GM19467 (cell line): ENCODE data around the gene C2CD3.
"Not testable (repeated sequence)": the region's sequence is repeated elsewhere in the genome, so short reads cannot be mapped to it uniquely, and the experiment has no call there.

ENCODE experiments used
- ATAC-seq: cut with Tn5 transposase; IDR thresholded peaks from one replicate; pipeline ENCODE4 v1.9.1; 2021; ENCODE audit warnings: mild to moderate bottlenecking, moderate library complexity; ENCODE audit not compliant: unreplicated experiment

Gene C2CD3

DNA sequence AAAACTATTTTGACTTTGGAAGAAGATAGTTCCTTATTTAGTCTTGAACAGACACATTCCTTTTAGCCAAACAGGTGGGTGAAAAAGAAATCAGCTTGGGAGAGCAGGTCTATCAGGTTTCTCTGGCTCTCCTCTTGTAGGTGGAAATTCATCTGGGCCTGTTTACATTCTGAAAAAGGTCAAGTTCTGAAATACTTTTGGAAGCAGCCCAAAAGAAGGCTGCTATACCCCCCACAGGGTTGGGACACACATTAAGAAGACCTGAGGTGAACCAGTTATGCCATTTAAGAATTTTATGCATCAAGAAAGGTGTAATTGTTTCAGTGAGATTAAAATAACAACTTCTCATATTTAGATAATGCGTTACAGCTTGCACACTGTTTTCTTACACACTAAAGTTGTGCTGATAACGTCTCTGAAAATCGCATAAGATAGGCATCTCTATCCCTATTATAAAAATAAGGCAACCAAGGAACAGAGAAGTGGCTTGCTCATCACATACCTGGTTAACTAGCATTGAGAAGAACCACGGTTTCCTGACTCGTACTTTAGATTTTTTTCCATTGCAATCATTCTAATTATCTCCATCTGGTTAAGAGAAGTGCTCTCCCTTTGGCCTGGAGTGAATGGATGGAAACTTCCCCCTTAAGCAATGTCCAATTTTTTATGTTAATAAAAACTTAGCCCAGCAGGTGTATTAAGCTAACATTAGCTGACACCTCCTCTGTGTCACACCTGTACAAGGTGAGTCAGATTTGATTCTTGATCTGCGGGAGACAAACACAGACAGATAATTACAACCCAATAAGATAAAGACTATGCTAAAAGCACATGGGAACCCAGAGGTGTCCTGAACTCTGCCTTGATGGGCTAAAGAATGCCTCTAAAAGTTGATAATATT lies 101.4 kb downstream of the C2CD3 start:
- no peak for ATAC-seq

DNA sequence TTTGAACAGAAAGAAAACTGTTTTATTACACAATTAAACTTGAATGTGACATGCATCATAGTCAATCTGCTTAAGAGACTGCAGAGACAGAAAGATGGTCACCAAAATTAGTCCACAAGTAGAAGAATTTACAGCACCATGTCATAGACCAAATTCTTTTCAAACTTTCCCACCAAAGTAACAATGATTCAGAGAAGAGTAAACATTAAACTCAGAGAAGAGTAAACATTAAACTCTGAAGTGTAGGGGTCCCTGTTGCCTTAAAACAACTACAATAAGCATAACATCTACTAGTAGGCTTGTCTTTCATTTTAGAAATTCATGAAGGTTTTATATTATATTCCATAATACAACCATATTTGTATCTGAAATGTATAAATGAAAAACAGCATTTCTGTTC lies 104.1 kb downstream of the C2CD3 start:
- not testable (repeated sequence) for ATAC-seq

DNA sequence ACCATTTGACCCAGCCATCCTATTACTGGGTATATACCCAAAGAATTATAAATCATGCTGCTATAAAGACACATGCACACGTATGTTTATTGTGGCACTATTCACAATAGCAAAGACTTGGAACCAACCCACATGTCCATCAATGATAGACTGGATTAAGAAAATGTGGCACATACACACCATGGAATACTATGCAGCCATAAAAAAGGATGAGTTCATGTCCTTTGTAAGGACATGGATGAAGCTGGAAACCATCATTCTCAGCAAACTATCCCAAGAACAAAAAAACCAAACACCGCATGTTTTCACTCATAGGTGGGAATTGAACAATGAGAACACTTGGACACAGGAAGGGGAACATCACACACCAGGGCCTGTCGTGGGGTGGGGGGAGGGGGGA lies 105.3 kb downstream of the C2CD3 start:
- not testable (repeated sequence) for ATAC-seq

DNA sequence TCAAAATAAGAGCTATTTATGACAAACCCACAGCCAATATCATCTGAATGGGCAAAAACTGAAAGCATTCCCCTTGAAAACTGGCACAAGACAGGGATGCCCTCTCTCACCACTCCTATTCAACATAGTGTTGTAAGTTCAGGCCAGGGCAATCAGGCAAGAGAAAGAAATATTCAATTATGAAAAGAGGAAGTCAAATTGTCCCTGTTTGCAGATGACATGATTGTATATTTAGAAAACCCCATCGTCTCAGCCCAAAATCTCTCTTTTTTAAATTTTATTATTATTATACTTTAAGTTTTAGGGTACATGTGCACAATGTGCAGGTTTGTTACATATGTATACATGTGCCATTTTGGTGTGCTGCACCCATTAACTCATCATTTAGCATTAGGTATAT lies 107.2 kb downstream of the C2CD3 start:
- not testable (repeated sequence) for ATAC-seq

DNA sequence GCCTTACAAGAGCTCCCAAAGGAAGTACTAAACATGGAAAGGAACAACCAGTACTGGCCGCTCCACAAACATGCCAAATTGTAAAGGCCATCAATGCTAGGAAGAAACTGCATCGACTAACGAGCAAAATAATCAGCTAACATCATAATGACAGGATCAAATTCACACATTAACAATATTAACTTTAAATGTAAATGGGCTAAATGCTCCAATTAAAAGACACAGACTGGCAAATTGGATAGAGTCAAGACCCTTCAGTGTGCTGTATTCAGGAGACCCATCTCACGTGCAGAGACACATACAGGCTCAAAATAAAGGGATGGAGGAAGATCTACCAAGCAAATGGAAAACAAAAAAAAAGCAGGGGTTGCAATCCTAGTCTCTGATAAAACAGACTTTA lies 109.2 kb downstream of the C2CD3 start:
- ATAC-seq = not testable (repeated sequence)

DNA sequence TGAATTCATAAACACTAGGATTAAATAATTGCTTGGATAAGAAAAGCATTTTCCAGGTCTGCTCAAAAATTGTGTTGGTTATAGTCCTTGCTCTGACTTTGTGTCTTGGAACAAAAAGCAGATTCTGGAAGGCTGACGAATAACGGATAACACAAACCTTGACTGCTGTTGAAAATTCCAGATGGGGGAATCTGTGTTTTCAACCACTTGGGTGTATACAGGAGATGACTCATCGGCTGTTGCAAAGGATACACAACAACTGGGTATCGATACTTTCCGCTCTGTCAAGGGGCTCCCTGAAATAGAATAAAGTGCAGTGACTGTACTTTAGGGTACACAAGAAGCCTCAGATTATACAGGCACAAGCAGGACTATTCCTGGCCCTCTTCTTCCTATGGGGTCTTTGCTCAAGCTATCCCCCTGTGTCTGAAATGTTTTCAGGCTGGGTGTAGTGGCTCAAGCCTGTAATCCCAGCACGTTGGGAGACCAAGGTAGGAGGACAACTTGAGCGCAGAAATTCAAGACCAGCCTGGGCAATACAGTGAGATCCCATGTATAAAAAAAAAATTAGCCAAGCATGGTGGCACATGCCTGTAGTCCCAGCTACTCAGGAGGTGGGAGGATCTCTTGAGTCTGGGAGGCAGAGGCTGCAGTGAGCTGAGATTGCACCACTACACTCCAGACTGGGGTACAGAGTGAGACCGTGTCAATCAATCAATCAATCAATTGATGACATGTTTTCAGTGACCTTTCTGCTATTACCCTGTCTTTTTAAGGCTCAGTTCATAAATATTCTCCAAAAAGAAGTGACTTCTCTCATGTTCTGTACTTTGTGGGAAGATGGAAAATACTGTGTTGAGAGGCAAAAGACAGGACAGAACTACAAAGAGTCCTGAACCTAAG lies 113.3 kb downstream of the C2CD3 start:
- no peak for ATAC-seq

DNA sequence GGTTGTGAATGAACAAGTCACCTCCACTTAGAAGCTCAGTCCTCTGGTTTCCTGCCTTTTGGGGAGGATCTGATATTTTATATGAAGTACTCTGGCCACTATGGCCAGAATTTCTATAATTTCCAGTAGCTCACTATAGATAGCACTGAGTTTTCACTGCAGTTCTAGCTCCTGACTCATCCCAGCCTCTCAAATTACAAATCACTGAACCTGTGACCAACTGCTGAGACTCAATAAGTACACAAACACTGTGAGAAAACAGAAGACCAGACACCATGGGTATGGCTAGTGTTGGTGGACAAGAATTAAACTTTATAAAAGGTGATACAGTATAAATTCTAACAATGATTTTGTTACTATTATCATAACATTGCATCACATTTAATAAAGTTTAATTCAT lies 114.9 kb downstream of the C2CD3 start:
- no peak for ATAC-seq

DNA sequence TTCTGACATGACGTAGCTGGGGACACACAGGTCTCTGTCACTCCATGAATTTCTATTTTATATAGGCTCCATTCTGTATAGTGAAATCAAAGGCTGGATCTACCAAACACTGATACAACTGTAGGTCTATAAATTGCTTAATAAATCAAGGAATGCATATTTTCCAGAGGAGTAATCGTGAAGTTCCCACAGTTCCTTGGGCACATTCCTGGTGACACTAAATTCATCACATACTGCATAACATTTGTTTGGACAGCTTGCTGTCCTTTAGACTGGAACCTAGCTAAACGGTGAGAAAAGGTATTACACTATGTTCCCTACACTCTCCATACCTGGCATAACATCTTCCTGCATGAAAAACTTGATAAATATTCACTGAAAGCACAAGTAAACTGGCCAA lies 120.3 kb downstream of the C2CD3 start:
- ATAC-seq = no peak

DNA sequence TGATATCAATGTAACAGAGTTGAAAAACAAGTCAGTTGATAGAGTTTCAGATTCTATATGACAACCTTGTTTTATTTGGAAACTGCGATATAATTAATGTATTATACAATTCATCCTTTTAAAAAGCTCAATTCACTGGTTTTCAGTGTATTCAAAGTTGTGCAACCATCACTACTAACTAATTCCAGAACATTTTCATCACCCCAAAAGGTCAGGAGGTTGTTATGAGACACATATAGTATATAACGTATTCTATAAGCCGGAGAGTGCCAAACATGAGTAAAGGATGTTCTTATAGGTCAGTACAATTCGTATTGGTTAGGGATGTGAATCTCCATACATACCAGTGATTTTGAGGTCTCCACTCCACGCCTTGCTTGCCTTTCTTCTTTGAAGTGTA lies 121.8 kb downstream of the C2CD3 start:
- no peak for ATAC-seq

DNA sequence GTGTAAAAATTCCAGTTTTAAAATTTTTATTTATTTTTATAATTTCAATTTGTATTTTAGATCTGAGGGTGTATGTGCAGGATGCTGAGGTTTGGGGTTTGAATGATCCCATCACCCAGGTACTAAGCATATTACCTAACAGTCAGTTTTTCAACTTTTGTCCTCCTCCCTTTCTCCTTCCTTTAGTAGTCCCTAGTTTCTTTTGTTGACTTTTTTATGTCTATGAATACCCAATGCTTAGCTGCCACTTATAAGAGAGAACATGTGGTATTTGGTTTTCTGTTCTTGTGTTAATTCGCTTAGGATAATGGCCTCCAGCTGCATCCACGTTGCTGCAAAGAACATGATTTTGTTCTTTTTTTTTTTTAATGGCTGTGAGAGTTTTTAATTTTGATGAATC lies 126.3 kb downstream of the C2CD3 start:
- ATAC-seq = no peak

DNA sequence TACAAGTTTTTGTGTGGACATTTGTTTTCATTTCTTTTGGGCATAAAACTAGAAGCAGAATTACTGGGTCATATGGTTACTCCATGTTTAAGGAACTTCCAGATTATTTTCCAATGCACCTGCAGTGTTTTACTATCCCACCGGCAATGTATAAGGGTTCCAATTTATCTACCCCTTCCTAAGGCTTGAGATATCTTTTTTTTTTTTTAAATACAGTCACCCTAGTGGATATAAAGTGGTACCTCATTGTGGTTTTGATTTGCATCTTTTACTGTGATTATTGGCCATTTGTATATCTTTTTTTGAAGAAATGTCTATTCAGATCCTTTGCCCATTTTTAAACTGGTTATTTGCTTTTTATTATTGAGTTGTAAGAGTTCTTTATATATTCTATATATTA lies 127.4 kb downstream of the C2CD3 start:
- no peak for ATAC-seq

DNA sequence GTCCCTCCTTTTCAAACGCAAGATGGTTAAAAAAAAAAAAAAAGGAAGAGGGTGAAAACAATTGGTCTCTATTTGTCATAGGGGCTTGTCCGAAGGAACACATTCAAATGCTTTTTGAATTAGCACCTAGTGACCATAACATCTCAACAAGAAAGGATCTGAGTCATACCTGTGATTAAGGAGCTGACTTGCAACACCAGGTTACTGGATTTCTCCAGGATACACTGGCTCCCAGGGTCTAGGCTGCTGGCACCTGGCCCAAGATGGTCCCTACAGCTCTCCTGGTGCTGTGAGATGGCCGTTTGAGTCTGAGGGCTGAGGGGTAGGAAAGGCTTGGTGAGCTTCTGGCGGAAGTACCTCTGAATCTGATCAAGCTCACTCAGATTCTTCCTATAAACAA lies 133.5 kb downstream of the C2CD3 start:
- no peak for ATAC-seq

DNA sequence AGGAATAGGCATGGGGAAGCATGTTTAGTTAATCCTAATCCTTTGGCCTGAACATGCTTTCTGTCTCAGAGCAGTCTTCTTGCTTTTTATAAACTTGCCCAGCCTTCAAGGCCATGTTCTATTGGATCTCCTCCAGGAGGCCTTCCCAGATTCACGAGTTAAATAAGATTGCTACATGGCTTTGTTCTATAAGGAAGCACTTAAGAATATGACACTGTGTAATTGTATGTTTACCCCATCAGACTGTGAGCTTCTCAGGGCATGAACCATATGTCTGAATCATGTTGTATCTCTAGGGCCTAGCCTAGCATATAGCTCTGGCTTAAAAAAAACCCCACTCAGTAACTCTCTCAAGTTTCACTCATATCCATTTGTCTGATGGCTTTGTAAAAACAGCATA lies 135.5 kb downstream of the C2CD3 start:
- no peak for ATAC-seq

DNA sequence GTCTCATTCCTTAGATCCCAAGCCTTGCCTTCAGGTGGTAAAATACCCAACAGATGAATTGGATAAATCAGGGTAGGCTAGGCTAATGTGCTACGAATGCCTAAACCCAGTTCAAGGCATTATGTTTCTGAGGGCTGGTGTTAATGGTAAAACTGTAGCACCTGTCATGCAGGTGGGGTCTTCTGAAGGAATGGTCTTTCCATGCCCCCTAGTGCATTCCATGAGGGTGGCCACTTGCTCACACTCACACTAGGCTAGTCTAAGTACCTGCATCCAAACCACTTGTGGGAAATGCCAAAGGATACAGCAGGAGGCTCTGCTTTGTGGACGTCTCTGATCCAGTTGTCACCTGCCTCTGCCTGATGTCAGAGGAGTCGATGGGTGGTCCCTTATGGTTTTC lies 137.8 kb downstream of the C2CD3 start:
- ATAC-seq = no peak

DNA sequence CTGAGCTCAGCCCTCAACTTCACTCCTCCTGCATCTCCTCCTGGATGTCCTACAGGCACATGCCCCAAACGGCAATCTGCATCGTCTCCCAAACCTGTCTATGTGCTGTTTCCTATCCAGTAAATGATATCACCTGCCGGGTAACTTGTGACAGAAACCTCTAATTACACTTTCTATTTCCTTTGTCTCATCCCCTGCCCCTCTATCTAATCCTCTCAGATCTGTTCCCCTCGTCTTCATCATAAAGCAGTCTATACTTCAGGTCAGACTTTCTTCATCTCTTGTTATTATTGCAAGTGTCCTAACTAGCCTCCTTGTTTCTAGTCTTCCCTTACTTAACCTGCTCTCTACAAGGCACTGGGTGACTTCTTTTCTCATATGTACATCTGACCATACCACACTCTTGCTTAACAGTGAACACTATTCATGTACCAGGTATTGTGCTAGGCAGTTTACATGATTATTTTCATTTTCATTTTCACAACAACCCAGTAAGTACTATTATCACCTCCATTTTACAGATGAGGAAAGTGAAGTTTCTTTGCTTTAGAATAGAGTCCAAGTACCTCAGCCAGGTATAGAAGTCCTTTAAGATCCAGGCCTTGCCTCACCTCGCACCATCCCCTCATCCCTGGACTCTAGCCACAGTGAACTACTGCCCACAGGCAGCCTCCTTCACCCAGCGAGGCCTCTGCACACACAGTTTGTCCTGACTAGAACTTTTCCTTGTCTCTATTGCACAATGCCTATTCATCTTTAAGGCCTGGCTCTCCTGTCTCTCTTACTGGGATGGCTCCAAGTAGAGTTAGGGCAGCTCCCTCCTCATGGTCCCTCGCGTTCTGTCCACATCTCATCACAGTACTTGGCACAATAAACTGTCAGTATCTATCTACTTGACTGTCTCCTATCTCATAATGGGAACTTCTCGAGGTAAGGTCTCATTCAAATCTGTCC lies 139.8 kb downstream of the C2CD3 start:
- no peak for ATAC-seq

DNA sequence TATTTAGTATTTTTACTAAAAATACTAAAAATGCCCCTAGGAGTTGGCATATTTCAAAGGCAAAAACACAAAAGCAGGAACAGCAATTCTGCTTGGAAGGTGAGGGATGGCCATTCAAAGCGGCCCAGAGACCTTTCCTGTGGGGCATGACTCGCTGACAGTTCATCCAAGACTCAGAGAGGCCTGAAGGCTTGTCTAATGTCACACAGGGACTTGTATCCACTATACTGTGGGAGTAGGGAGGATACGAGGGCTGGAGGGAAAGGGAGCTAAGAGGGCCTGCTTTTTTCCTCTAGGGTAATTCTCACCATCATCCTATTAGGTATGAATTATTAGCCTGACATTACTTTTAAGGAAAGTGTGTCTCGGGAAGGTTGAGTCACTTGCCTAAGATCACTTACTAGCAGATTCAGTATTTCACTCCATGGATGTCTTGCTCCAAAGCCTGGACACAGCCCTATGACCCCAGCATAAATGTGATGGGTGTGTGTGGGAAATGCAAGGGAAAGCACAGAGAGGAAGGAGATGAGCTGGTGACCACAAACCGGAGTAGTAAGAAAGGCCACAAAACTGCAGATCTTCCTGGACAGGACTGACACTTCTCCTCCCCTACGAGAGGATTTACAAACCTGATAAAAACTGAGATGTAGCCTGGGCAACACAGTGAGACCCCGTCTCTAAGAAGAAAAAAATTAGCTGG lies 145.2 kb downstream of the C2CD3 start:
- no peak for ATAC-seq

DNA sequence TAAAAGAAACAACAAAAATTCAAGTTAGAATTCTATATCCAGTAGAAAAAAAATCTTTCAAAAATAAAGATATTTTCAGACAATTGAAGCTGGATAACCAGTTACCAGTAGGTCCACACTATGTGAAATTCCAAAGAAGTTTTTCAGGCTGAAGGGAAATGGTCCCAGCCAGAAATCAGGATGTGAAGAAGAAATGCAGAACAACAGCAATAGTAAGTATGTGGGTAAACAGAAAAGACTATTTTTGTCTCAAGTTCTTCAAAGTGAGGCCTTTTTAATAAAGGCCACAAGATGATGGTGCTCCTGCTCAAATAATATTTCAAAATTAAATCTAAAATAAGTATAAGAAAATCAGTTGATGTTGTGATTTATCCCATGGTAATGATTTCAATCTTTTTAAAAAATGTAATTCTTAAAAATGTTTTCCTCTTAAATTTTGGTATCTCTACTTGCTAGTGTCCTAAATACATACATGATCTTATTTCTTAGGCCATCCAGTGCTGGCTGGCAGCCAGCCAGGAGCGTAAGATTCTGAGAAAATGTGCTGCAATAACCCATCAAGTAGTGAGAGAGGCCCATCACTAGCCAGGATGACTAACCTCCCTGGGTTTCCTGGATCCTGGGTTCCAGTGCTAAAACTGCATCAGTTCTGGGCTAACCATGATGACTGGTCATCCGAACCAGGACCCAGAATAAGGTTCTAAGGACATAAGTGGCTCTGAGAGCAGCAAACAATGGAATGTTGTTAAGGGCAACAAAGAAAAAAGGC lies 146.4 kb downstream of the C2CD3 start:
- no peak for ATAC-seq

DNA sequence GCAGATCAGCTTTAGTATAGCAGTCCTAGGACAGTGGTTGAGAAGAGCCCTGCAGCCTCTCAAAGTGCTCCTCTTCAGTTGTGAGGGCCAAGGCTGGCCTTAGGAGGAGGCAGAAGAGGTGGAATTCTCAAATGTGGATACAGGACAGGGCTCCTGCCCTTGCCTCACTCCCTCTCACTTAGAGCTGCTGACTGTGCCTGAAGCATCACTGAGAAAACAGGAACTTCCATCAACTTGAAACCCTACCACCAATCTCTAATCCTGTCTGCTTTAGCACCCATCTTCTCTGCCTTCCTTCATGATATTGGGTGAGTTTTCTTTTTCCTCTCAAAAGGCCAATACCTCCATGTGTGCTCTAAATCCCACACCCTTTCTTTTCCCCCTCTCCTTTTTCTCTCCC lies 147.5 kb downstream of the C2CD3 start:
- ATAC-seq = no peak

DNA sequence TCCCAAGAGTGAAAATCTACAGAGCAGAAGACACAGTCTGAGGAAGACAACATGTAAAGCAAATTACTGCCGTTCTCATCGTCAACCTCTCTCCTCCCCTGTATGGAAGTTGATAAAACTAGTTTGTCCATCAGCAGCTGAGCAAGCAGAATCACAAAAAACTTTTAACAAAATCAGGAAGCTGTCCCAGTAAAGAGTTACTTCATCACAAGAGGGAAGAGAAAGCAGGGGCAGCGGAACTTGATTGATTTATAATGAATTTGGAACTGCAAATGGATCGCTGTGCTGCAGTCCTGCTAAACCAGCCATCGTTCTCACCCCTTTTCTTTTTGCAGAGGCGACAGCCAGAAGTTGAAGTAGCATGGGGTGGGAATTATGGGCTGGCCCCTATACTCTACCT lies 148.3 kb downstream of the C2CD3 start:
- ATAC-seq = no peak
